Ishikawa (cell line): Measurements from ENCODE around the gene GRAMD2A.

Experiments used
- CEBPB ChIP-seq: IDR thresholded peaks from 2 replicates; pipeline ENCODE4 v1.6.1; 2012
- CREB1 ChIP-seq: IDR thresholded peaks from 2 replicates; pipeline ENCODE4 v1.6.1; 2012; ENCODE audit warnings: low read depth
- EGR1 ChIP-seq: IDR thresholded peaks from 2 replicates; pipeline ENCODE4 v1.6.1; 2012
- EP300 ChIP-seq: IDR thresholded peaks from 2 replicates; pipeline ENCODE4 v1.6.1; 2012; ENCODE audit warnings: borderline replicate concordance
- FOXM1 ChIP-seq: IDR thresholded peaks from 2 replicates; pipeline ENCODE4 v1.6.1; 2012; ENCODE audit warnings: low read depth, borderline replicate concordance
- MAX ChIP-seq: IDR thresholded peaks from 2 replicates; pipeline ENCODE4 v1.6.1; 2012
- NFIC ChIP-seq: IDR thresholded peaks from 2 replicates; pipeline ENCODE4 v1.6.1; 2012
- RAD21 ChIP-seq: IDR thresholded peaks from 2 replicates; pipeline ENCODE4 v1.6.1; 2012; ENCODE audit warnings: low read depth
- TAF1 ChIP-seq: IDR thresholded peaks from 2 replicates; pipeline ENCODE4 v1.6.1; 2012; ENCODE audit warnings: low read depth, mild to moderate bottlenecking
- TCF12 ChIP-seq: IDR thresholded peaks from 2 replicates; pipeline ENCODE4 v1.6.1; 2012; ENCODE audit warnings: low read depth
- TEAD4 ChIP-seq: IDR thresholded peaks from 2 replicates; pipeline ENCODE4 v1.6.1; 2012
- YY1 ChIP-seq: IDR thresholded peaks from 2 replicates; pipeline ENCODE4 v1.6.1; 2012; ENCODE audit warnings: low read depth
- ZBTB7A ChIP-seq: IDR thresholded peaks from 2 replicates; pipeline ENCODE4 v1.6.1; 2012; ENCODE audit warnings: low read depth
- TF ChIP-seq, protein P1 (sequence below): IDR thresholded peaks from 2 replicates; pipeline ENCODE4 v1.6.1; 2012
- TF ChIP-seq, protein P2 (sequence below): IDR thresholded peaks from 2 replicates; pipeline ENCODE4 v1.6.1; 2012; ENCODE audit warnings: low read depth, mild to moderate bottlenecking

Gene GRAMD2A

DNA sequence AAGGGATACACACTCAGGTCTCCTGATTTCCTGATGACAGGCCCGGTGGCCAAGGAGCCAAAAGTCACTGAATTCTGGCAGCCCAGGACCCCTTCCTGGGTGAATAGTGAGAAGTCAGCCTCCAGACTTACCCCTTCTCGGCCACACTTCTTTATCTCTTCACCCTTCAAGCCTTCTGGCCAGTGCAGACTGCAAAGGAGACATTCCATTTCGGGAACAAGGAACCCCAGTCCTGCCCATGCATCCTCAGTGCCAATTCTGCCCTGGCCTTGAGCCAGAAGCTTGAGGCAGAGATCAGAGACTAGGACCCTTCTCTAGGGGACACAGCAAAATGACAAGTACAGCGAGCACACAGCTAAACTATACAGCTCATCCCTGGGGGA lies 28.8 kb downstream of the GRAMD2A start:
- TF ChIP-seq CEBPB, result no peak
- TF ChIP-seq RAD21, result no peak
- TF ChIP-seq, protein P1, sequence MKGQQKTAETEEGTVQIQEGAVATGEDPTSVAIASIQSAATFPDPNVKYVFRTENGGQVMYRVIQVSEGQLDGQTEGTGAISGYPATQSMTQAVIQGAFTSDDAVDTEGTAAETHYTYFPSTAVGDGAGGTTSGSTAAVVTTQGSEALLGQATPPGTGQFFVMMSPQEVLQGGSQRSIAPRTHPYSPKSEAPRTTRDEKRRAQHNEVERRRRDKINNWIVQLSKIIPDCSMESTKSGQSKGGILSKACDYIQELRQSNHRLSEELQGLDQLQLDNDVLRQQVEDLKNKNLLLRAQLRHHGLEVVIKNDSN, result no peak
- TF ChIP-seq YY1, result no peak
- no peak for TF ChIP-seq FOXM1
- no peak for TF ChIP-seq MAX
- TF ChIP-seq TAF1, result no peak
- TF ChIP-seq TEAD4, result no peak
- TF ChIP-seq EP300, result no peak
- TF ChIP-seq TCF12, result no peak
- no peak for TF ChIP-seq CREB1
- TF ChIP-seq, protein P2, sequence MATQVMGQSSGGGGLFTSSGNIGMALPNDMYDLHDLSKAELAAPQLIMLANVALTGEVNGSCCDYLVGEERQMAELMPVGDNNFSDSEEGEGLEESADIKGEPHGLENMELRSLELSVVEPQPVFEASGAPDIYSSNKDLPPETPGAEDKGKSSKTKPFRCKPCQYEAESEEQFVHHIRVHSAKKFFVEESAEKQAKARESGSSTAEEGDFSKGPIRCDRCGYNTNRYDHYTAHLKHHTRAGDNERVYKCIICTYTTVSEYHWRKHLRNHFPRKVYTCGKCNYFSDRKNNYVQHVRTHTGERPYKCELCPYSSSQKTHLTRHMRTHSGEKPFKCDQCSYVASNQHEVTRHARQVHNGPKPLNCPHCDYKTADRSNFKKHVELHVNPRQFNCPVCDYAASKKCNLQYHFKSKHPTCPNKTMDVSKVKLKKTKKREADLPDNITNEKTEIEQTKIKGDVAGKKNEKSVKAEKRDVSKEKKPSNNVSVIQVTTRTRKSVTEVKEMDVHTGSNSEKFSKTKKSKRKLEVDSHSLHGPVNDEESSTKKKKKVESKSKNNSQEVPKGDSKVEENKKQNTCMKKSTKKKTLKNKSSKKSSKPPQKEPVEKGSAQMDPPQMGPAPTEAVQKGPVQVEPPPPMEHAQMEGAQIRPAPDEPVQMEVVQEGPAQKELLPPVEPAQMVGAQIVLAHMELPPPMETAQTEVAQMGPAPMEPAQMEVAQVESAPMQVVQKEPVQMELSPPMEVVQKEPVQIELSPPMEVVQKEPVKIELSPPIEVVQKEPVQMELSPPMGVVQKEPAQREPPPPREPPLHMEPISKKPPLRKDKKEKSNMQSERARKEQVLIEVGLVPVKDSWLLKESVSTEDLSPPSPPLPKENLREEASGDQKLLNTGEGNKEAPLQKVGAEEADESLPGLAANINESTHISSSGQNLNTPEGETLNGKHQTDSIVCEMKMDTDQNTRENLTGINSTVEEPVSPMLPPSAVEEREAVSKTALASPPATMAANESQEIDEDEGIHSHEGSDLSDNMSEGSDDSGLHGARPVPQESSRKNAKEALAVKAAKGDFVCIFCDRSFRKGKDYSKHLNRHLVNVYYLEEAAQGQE, result no peak
- no peak for TF ChIP-seq EGR1
- TF ChIP-seq NFIC, result no peak
- TF ChIP-seq ZBTB7A, result no peak

GRCh38 chr15:72168131-72168807 lies 29.3 kb downstream of the GRAMD2A start:
- TF ChIP-seq ZBTB7A, result no peak
- TF ChIP-seq, protein P1, result no peak
- TF ChIP-seq TEAD4, result no peak
- TF ChIP-seq TAF1, result no peak
- TF ChIP-seq EGR1, result no peak
- TF ChIP-seq TCF12, result no peak
- no peak for TF ChIP-seq RAD21
- TF ChIP-seq EP300, result no peak
- TF ChIP-seq CEBPB, result no peak
- TF ChIP-seq, protein P2, result no peak
- TF ChIP-seq NFIC, result no peak
- no peak for TF ChIP-seq MAX
- TF ChIP-seq YY1, result no peak
- no peak for TF ChIP-seq FOXM1

DNA sequence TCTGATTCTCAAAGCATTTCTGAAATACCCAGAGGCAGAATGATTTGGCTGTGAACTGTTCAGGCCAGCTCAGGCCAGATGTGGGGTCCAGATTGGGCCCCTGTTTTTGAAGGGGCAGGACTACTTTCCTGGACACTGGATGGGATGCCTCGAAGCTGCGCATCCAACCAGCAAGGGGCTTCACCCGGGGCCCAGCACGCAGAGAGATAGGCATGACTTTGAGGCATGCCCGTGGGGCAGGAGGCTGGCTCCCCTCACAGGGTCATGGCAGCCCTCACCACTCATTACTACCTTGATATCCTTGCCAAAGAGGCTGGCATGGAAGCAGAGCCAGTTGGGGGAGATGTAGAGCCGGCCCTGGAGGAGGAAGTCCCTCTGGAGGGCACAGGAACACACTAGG lies 30.1 kb downstream of the GRAMD2A start:
- TF ChIP-seq CREB1 (no peak), TCF12 (no peak)

DNA sequence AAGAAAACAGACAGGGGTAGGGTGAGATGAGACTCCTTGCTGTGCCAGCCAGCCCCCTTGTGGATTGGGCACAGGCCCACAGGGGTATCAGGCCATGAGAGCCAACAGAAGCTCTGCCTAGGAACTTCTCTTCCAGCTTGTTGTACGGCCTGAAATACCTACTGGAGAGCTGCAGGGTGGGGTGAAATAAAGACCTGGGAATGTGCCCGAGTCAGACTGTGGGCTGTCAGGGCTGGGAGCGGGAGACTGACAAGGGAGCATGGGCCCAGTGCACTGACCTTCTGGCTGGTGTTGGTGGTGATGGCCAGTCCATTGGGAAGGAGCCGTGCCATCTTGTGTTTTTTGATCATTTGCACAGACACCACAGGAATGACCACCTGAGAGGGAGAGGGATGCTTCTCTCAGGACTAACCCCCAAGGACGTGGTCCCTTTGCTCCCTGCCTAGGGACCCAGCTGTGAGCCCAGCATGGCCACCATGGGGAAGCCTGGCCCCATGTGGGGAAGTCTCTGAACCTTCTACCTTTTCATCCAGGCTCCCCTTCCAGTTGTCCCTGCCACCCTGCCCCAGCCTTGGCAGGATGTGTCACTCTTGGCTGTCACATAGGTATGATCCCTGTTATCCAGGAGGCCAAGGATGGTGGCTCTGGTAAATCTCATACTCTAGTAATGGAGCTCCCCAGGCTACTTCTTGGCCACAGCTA lies 30.7 kb downstream of the GRAMD2A start:
- no peak for TF ChIP-seq CEBPB

DNA sequence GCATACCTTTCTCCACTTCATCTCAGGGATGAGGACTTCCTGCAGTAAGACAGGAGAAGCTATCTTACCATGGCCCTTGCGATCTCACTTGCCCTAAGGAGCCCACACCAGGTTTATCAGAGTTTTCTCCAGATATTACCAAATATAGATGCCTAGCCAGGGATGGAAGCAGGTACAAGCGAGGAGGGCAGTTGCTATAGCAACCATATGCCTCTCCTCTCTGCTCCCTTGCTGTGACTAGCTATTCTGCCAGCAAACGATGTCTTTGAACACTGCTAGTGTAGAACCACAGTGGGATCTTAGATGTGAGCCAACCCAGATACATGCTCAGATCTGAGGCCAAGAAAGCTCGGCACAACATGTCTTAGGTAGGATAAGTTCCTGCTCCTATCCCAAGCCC lies 33.9 kb downstream of the GRAMD2A start:
- TF ChIP-seq FOXM1 (no peak), TAF1 (no peak), YY1 (no peak), TEAD4 (no peak), MAX (no peak), RAD21 (no peak), NFIC (no peak), TCF12 (no peak), CREB1 (no peak), ZBTB7A (no peak), EGR1 (no peak)
- TF ChIP-seq, protein P1, result no peak
